Measurements from ENCODE around the gene GMDS.

GMDS gene

DNA sequence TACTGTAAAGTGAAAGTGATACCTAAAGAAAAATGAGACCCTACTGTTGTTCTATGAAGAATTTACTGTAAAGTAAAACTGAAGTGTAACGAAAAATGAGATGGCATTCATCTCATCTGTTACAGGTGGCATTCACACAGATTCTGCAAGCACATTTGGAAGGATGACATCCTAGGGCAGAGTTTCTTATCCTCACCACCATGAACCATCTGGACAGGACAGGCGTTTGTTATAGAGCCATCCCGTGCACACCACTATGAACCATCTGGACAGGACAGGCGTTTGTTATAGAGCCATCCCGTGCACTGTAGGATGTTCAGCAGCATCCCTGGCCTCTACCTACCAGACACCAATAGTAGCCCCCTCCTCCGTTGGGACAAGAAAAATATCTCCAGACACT lies 294.8 kb downstream of the GMDS start:
- no peak for DNase-seq (ENCODE audit: low read depth in 1 of 2, low spot score in 1 of 2)

DNA sequence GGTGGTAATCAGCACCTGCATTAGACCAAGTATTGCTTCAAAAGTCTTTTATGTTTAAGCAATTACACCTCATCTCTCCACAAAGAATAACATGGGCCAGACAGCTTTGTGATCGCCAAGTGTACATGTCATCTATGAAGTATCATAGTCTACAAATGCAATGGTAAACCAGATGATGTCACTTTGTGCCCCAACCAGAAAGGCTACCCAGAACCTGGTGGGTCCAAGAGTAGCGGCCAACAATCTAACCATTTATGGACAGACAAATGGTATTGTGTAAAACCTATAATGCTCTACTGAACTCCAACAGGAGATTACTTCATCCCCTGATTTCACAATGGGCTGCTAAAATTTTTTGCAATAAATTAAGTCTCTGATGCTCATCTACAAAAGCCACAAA lies 295.9 kb downstream of the GMDS start:
- DNase-seq (ENCODE audit: low read depth in 1 of 2, low spot score in 1 of 2) = no peak

DNA sequence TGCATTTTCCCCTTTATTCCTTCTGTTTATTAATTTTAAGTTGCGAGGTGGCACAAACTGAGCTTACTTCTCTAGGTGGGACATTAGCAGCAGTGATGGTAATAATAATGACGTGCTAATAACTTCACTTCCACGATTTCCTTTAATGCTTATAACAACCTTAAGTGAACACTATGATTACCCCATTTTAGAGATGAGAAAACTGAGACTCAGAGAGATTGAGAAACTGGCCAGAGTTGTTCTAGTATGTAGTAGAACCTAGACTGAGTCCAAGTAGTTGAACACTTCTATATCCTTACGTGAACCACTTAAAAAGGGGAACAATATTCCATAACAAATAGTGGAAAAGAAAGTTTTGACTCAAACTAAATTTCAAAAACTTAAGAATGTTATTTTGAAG lies 297.5 kb downstream of the GMDS start:
- DNase-seq (ENCODE audit: low read depth in 1 of 2, low spot score in 1 of 2) = no peak

DNA sequence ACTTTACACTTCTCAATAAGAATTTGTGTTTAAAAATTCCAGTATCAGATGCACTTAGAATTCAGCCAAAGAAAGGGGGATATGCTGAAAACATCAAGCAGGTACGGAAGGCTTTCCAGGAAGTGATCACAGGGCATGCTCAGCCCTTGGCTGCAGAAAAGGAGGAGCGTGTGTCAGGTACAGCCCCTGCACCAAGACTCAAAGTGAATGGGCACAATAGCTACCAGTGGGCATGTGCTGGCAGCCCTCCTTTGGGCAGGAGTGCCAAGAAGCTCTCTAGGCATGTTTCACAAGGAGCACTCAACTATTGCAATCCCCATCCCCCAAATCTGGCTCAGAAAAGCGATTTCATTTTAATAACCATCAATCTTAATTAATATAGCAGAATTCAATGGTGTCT lies 298.8 kb downstream of the GMDS start:
- DNase-seq (ENCODE audit: low read depth in 1 of 2, low spot score in 1 of 2) = no peak

DNA sequence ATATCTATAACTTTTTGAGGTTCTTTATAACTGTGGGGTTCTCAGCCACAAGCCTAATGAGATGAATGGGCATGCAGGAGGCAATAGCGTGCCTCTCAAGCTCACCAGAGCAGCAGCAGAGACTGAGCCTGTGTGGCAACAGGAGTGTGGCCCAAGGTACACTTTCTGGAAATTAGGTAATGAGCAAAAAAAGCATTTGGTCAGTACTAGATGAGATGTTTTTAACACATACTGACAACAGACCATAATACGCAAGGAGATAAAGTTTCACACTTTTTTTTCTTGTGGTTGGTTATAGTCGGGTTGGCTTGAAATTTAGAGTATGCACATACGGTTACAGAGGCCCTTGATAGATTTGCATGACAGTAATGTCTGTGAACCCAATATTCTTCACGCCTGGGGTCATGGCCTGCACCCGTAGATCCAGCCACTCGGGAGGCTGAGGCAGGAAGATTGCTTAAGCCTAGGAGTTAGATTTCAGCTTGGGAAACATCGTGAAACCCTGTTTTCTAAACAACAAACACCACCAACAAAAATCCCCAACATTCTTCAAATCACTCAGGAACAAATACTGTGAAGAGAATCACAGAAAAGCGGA lies 300.1 kb downstream of the GMDS start:
- no peak for DNase-seq (ENCODE audit: low read depth in 1 of 2, low spot score in 1 of 2)

DNA sequence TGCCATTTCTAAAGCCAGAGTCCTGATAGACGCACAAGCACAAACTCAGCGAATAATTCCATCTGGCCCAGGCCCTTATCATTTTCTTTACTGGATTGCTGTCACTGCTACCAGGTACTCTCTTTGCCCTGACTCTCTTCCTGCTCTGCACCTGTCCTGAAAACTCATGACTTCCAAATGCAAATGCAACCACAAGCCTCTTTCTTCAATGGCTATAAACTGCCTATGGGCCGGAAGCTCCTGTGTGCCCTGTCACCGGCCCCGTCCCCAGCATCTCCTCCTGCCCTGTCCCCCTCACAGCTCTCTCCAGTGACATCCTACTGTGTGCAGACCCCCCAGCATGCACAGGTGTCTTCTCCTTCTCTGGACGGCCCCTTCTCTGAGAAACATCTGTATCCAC lies 302.6 kb downstream of the GMDS start:
- no peak for DNase-seq (ENCODE audit: low read depth in 1 of 2, low spot score in 1 of 2)

DNA sequence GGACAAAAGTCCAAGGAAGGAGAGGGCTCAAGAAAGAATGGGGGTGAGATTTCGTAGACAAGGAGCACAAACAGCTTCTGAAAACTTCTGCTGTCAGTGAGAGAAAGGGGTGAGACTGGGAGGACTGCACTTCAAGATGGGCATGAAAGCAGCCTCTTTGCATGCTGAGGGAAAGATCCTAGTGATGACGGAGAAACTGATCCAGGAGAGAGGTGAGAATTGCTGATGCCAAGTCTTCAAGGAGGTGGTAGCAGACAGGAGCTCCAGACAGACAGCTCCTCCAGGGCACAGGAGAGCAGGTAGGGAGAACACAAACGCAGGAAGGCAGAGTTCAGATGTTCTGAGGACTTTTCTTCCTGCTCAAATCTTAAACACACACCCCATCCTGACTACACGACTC lies 303.9 kb downstream of the GMDS start:
- no peak for DNase-seq (ENCODE audit: low read depth in 1 of 2, low spot score in 1 of 2)

DNA sequence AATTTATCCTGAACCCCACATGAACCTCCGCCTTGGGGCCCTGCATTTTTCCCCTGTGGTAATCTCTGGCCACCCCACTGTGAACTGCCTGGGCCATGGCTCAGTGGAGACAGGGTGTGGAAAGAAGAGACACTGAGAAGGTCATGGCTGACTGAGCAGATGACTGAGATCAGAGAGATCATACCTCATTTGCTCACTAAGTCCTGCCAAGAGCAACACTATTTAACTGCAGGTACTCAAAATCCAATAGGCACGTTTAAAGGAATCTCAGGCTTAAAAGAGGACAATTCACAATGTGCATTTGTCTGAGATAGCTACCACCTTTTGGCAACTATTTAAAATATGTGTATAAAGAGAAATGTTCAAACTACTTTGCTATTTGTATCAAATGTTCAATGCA lies 305.0 kb downstream of the GMDS start:
- DNase-seq (ENCODE audit: low read depth in 1 of 2, low spot score in 1 of 2) = no peak

DNA sequence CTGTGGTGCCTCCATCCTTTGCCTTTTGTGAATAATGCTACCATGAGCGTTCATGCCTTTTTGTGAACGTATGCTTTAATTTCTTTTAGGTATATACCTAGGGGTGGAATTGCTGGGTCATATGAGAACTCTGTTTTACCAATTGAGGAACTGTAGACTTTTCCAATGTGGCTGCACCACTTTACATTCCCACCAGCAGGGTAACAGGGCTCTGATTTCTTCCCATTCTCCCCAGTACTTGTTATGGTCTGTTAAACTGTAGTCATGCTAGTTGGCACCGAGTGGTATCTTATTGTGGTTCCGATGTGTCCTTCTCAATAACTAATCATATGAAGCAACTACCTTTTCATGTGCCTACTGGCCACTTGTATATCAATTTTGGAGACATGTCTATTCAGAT lies 312.1 kb downstream of the GMDS start:
- no peak for DNase-seq (ENCODE audit: low read depth in 1 of 2, low spot score in 1 of 2)

DNA sequence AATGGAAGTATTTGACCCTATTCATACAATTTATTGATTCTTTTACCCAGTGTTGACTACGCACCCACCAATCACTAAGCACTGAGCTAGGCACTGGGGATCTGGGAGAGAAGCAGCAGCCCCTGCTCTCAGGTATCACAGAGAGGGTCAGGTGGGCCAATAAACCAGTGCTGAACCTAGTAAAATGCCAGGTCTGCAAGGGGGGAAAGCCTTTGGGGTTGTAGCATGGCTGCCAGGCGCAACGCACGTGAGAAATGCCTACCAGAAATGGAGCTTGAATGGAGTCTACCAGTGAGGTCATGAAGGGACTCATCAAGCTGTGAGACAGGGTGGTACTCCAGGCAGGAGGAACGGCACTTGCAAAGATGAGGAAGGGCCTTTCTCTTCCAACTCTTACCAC lies 313.6 kb downstream of the GMDS start:
- no peak for DNase-seq (ENCODE audit: low read depth in 1 of 2, low spot score in 1 of 2)

DNA sequence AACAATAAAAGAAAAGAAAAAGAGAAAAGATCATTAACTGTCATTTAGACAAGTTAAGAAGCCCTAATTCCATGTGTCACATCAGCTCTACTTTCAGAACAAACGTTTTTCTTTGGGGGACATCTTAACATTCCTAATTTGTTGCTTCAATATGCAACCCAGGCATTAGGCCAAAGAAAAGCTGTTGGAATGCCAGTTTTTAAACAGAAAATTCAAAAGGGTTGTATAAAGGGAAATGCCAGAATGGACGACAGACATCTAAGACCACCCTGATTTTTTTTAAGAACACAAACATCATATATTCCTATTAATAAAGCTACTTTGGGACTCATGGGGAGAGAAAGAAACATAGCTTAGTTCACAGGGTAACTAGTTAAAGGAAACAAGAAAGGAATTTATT lies 315.0 kb downstream of the GMDS start:
- no peak for DNase-seq (ENCODE audit: low read depth in 1 of 2, low spot score in 1 of 2)

DNA sequence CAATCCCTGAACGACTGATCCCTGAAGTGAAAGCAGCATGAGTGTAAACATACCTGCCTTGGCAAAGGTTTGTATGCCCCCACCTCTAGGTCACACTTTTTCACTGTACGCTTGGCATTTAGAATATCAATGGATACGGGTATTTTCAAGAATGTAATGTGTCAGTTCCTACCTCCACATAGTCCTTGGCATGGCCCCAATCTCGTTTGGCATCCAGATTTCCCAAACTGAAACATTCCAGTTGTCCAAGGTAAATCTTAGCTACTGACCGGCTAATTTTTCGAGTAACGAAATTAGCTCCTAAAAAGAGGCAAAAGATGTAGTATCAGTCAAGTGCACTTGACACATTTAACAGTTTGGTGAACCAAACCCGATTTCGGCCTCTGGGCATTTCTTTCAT lies 315.5 kb downstream of the GMDS start:
- DNase-seq (ENCODE audit: low read depth in 1 of 2, low spot score in 1 of 2) = no peak

DNA sequence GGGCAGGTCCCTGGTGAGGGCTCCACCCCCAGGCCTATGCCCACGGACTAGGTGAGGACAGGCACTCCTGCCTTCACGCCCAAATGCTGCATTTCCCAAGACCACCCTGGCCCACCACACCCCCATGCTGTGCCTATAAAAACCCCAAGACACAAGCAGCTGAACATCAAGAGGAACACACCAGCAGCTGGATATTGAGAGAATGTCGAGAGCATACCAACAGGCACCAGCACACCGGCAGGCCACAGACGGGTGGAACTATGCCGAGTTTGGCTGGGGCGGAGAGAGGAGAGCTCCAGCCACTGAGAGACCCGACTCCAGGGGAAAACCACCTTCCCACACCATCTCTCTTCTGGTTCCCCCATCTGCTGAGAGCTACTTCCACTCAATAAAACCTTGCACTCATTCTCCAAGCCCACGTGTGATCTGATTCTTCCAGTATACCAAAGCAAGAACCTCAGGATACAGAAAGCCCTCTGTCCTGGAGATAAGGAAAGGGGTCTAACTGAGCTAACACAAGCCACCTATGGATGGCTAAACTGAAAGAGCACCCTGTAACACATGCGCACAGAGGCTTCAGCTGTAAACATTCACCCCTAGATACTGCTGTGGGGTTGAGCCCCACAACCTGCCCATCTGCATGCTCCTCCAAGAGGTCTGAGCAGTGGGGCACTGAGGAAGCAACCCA lies 319.5 kb downstream of the GMDS start:
- no peak for DNase-seq (ENCODE audit: low read depth in 1 of 2, low spot score in 1 of 2)

DNA sequence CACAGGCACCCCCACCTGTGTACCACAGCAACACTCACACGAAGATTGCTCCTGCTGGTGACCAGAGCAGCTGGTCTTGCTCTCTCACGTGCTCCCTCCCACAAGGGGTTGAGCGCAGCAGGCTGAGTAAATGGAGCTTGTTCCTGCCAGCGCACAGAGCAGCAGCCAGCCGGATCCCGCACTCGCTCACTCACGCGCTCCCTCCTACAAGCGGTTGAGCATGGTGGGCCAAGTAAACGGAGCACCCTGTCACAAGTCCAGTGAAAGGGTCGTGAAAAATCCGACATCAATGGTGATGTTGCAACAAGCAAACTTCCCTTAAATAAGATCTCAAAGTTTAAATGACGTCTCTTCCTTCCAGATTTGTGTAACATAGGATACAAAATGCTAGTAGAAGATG lies 322.0 kb downstream of the GMDS start:
- no peak for DNase-seq (ENCODE audit: low read depth in 1 of 2, low spot score in 1 of 2)

DNA sequence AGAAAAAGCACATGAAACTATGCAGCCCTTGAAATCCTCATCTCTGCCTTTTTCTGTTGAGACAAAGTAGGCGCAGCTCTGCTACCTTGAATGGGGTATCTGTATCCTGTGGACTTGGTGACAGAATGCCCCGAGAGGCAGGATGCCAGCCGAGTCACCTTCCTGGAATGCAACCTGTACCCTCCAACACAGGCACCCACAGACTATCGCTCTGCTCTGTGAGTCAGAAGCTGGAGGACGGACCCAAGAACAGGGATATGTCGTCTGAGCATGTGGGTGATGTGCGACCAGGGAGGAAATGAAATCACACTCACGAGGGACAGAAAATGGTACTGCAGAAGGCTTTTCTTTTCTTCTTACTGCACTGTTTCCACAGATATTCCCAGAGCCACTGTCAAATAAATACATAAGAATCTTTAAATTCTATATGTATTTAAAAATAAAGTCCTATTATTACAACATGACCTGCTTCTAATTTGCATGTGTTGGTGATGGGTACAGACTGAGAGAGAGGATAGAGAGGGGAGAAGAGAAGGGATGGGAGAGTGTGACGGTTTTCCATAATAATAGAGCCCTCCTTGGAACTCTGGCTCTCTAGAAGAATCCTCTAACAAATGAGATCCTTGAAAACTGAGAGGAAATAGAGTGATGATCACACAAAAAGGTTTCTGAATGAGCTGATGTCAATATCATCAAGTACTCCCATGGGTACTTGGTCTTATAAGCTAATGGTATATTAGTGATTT lies 327.6 kb downstream of the GMDS start:
- DNase-seq (ENCODE audit: low read depth in 1 of 2, low spot score in 1 of 2) = peak in 1 of 2 donors; percentile 48

DNA sequence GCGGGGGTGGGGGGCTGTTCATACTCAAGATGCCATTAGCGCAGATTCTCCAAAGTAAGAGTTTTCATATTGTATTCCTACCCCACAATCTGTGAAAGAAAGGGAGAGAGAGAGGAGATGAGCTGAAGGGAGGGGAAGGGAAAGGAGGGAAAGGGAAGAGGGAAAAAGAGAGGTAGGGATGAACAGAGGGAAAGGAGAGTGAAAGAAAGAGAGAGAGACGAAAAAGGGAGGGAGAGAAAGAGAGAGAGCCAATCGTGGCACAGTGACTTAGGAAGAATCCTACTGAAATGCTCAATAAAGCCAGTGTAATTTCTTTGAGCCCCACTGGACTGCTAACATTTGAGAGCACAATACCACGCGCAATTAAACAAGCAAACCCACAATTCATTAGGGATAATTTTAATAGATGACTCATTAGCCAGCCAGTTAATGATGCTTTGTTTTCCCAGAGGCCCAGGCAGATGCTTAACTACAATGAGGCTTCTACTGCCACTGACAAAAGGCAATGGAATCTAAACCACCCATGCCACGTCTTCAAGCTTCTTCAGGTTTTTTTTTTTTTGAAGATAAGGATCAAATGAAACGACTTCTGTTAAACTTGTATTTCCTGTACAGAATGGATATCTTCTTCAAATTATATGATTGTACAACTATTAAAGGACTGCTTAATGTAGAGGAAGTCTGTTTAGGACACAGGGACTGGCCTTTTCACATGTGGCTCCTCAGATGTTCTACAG lies 328.9 kb downstream of the GMDS start:
- DNase-seq (ENCODE audit: low read depth in 1 of 2, low spot score in 1 of 2) = no peak

DNA sequence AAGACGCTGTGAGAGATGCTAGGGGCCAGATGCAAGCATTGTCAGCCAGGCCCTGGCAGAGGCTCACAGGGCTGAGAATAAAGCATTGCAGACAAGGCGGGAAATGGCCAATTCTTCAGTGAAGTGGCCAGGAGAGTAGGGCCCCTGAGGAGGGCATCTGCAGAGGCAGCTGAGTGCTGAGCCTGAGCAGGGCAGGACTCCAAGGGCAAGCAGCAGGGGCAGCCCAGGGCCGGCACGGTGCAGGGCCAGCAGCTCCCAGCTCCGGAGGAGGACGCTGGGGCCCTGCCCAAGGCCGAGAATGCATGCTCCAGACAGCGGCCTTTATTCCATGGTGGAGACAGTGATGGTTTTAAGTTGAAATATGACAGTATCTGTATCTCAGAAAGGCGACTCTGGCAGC lies 330.2 kb downstream of the GMDS start:
- no peak for DNase-seq (ENCODE audit: low read depth in 1 of 2, low spot score in 1 of 2)

DNA sequence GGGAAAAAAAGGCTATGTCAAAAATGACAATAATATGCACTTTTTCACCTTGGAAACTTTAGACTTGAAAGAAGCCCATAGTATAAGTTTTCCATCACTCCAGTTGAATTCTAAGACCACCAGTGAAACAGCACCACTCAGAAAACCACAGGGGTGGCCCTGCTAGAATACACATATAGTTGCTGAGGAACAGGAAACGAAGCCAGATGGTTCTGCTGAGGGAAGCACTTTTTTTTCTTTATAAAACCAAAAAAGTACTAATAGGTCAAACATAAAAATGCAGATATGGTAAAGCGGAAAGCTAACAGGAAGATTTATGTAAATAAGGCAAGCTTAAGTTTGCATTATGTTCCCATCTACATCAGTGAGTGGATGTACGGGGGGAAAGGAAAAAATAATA lies 331.8 kb downstream of the GMDS start:
- no peak for DNase-seq (ENCODE audit: low read depth in 1 of 2, low spot score in 1 of 2)

DNA sequence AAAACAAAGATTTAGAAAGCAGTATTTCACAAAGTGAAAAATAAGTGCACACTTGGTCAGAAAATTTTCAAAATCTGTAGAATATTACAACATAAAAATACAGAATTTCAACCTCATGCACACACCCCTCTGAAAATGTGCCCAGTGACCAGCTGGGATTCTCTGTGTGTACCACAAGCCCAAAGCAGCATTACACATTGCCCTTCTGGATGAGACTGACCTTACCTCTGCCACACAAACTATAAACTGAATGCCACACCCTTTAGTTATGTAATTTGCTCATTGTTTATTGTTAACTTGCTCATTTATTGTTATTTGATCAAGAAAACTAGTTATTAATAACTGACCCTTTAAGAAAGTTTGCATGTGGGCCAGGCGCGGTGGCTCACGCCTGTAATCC lies 332.7 kb downstream of the GMDS start:
- DNase-seq (ENCODE audit: low read depth in 1 of 2, low spot score in 1 of 2) = no peak

DNA sequence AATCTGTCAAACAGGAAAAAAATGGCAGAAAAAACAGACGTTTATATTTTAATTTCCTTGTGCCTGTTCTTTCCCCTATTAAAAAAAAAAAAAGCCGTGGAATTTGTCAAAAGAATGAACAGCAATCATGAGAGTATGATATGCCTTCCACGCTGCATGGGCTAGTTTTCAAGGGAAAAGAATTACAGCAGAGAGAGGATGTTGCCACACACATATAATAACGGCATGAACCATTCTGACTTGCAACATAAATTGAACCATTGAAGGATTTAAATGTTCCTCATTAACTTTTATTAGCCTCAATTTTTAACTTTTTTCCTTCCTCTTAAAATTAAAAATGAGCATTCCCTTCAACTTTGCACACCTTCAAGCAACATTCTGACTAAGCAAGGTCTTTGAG lies 333.9 kb downstream of the GMDS start:
- DNase-seq (ENCODE audit: low read depth in 1 of 2, low spot score in 1 of 2) = no peak

DNA sequence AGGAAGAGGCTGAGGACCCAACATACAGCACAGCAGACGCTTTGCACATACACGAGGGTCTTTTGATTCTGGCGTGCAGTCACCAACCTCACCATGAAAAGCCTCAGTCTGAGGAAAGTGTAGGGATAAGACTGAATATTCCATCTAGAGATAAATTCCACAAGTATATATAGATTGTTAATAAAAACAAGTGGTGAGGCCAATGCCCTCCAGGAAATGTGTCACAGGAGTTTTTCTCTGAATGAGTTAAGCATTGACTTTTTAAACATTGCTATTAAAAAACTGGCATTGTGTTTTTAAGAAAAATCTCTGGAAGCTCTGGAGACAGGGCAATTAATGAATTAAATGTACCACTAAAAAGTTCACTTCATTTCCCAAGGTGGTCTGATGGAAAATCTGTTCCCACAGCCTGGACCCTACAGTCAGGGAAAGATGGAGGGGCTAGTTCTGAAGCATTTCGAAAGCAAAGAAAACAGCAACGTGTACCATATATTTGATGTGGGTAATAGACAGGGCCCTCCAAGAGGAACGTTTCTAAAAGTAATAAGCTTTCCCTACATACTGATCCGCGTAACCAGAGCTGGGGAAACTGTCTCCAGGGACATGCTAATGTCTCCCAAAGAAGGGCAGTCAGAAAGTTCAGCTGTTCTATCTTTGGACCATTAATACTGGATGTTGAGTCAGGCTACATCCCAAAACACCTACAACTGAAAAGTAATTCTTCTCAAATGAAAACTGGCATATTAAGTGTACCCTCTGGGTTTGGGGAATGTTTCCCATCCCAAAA lies 334.6 kb downstream of the GMDS start:
- DNase-seq (ENCODE audit: low read depth in 1 of 2, low spot score in 1 of 2) = no peak
